GM12801 (cell line): ENCODE measurements around the gene PYGM.

Experiments used
- CTCF ChIP-seq: IDR thresholded peaks from one replicate; pipeline ENCODE4 v1.5.1; 2011; ENCODE audit warnings: control low read depth; ENCODE audit not compliant: insufficient read length; ENCODE audit errors: extremely low read depth

The PYGM gene

GRCh38 chr11:64722141-64723065, 37.4 kb downstream of the PYGM start:
- TF ChIP-seq CTCF, result no peak

- no peak for TF ChIP-seq CTCF
Observed at GRCh38 chr11:64721359-64721699, 38.4 kb downstream of the PYGM start.

- no peak for TF ChIP-seq CTCF
Observed at GRCh38 chr11:64720640-64721358, 39.0 kb downstream of the PYGM start.

GRCh38 chr11:64720167-64720566, 39.6 kb downstream of the PYGM start:
- no peak for TF ChIP-seq CTCF

- no peak for TF ChIP-seq CTCF
Observed at GRCh38 chr11:64719406-64719805, 40.4 kb downstream of the PYGM start.

GRCh38 chr11:64718780-64719124, 41.0 kb downstream of the PYGM start:
- no peak for TF ChIP-seq CTCF

GRCh38 chr11:64718084-64718779, 41.5 kb downstream of the PYGM start:
- TF ChIP-seq CTCF, result no peak
